Endodermal cell (in vitro differentiated cells): ENCODE measurements around the gene POU4F1. TPM values are rescaled to one million over a fixed set of nuclear protein-coding genes. Genes with fewer than 3 reads are reported as not detected.
A peak's percentile ranks its signal among the peaks of the same experiment; 100 is the strongest.

Source experiments
- DNase-seq: peaks from one replicate; pipeline ENCODE4 v3.0.0-alpha.2; 2017
- H3K27ac ChIP-seq: 2 replicates; pipeline ENCODE4 v1.5.1; 2013; ENCODE audit warnings: mild to moderate bottlenecking, low read depth, low read length, moderate library complexity
- H3K27me3 ChIP-seq: 2 replicates; pipeline ENCODE4 v1.6.1; 2013; ENCODE audit warnings: mild to moderate bottlenecking, low read length, moderate library complexity; ENCODE audit not compliant: insufficient read depth, control insufficient read depth, poor library complexity, severe bottlenecking
- H3K36me3 ChIP-seq: 2 replicates; pipeline ENCODE4 v1.7.0; 2013; ENCODE audit warnings: mild to moderate bottlenecking, low read length, moderate library complexity; ENCODE audit not compliant: control insufficient read depth, insufficient read depth
- H3K4me1 ChIP-seq: one replicate; pipeline ENCODE4 v1.7.0; 2013; ENCODE audit warnings: low read length; ENCODE audit not compliant: control insufficient read depth, insufficient read depth
- H3K4me3 ChIP-seq: 2 replicates; pipeline ENCODE4 v1.5.1; 2013; ENCODE audit warnings: mild to moderate bottlenecking, low read length, moderate library complexity
- H3K9ac ChIP-seq: 2 replicates; pipeline ENCODE4 v1.6.1; 2013; ENCODE audit warnings: mild to moderate bottlenecking, low read length, moderate library complexity; ENCODE audit not compliant: poor library complexity, severe bottlenecking; ENCODE audit errors: extremely low read depth
- H3K9me3 ChIP-seq: 2 replicates; pipeline ENCODE4 v1.6.1; 2013; ENCODE audit warnings: mild to moderate bottlenecking, low read length, moderate library complexity; ENCODE audit not compliant: control insufficient read depth
- H3K27ac Mint-ChIP-seq: 2 replicates; pipeline ENCODE4 v1.8.0; 2020; ENCODE audit warnings: mixed read lengths
- H3K27me3 Mint-ChIP-seq: 2 replicates; pipeline ENCODE4 v1.8.0; 2021; ENCODE audit warnings: mild to moderate bottlenecking, mixed read lengths; ENCODE audit not compliant: insufficient read depth
- H3K36me3 Mint-ChIP-seq: 2 replicates; pipeline ENCODE4 v1.8.0; 2020; ENCODE audit warnings: low read depth, mixed read lengths
- H3K4me1 Mint-ChIP-seq: 2 replicates; pipeline ENCODE4 v1.8.0; 2020; ENCODE audit warnings: mixed read lengths
- H3K4me3 Mint-ChIP-seq: 2 replicates; pipeline ENCODE4 v1.8.0; 2020; ENCODE audit warnings: mild to moderate bottlenecking, moderate library complexity, mixed read lengths
- H3K9me3 Mint-ChIP-seq: 2 replicates; pipeline ENCODE4 v1.8.0; 2020; ENCODE audit warnings: mild to moderate bottlenecking, mixed read lengths
- WGBS, 2 experiments: methylation state at CpG; one replicate each; pipeline versions ENCODE4 v1.1.5 to v1.1.7; 2013; ENCODE audit warnings: missing lambda C conversion rate in 2 of 2, mixed read lengths in 1 of 2; ENCODE audit not compliant: insufficient coverage in 1 of 2, insufficient read length in 1 of 2; 5-methylcytosine and 5-hydroxymethylcytosine counted together
- total RNA-seq, 2 donors: library from RNA; stranded (reverse); fragmentation: NEBNext Ultra II Directional in 1 of 2; extraction: Animal tissue kit (Norgen Biotek cat#: 25700) in 1 of 2; gene quantifications; 2 replicates in 1 of 2; 3 replicates in 1 of 2; pipeline ENCODE4 v1.2.1, GENCODE V29; 2021
- TF ChIP-seq, protein P1 (sequence below): fragments of 200-600 bp; sonication (generic); conservative IDR thresholded peaks from 2 replicates; pipeline ENCODE4 v1.5.0; 2021; ENCODE audit warnings: antibody characterized with exemption, mild to moderate bottlenecking

POU4F1 gene
- total RNA-seq, 2 donors from 2014 or later = 0.11 to 0.15 TPM

DNA sequence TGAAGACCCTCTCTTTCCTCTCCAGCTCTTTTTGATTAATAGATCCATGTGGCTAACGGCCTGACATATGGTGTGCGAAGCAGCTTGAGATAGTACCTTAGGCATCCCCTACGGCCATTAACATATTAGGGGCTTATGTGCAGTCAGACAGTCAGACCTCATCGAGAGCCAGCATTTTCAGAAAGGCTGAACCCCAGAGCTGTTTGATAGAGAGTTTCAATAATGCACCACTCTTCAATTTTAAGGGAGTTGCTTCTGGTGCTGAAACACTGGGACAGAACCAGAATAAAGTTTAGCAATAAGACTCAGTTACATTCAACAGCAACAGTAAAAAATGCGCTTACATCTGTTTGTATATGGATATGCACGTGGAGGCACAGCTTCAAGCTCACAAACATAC, 10.8 kb downstream of the POU4F1 start:
- no peak for DNase-seq
- H3K27me3 Mint-ChIP-seq = peaks cover 99% of the 10 kb centered on the region
- Histone ChIP-seq H3K27me3 (peaks cover 100% of the 10 kb centered on the region), H3K4me1 (peaks cover 4% of the 10 kb centered on the region), H3K9ac (no peak overlapping the region), H3K36me3 (no peaks in the 10 kb centered on the region), H3K9me3 (no peaks in the 10 kb centered on the region), H3K4me3 (no peak overlapping the region), H3K27ac (no peak overlapping the region)
- WGBS, 2 experiments = 20 to 22% methylated on average over 1 to 6 of the region's 6 CpGs
- TF ChIP-seq, protein P1, sequence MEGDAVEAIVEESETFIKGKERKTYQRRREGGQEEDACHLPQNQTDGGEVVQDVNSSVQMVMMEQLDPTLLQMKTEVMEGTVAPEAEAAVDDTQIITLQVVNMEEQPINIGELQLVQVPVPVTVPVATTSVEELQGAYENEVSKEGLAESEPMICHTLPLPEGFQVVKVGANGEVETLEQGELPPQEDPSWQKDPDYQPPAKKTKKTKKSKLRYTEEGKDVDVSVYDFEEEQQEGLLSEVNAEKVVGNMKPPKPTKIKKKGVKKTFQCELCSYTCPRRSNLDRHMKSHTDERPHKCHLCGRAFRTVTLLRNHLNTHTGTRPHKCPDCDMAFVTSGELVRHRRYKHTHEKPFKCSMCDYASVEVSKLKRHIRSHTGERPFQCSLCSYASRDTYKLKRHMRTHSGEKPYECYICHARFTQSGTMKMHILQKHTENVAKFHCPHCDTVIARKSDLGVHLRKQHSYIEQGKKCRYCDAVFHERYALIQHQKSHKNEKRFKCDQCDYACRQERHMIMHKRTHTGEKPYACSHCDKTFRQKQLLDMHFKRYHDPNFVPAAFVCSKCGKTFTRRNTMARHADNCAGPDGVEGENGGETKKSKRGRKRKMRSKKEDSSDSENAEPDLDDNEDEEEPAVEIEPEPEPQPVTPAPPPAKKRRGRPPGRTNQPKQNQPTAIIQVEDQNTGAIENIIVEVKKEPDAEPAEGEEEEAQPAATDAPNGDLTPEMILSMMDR = no peak
- no peaks in the 10 kb centered on the region for H3K36me3 Mint-ChIP-seq
- no peak overlapping the region for H3K4me3 Mint-ChIP-seq
- no peak overlapping the region for H3K27ac Mint-ChIP-seq
- H3K4me1 Mint-ChIP-seq = peaks cover 21% of the 10 kb centered on the region
- no peaks in the 10 kb centered on the region for H3K9me3 Mint-ChIP-seq

DNA sequence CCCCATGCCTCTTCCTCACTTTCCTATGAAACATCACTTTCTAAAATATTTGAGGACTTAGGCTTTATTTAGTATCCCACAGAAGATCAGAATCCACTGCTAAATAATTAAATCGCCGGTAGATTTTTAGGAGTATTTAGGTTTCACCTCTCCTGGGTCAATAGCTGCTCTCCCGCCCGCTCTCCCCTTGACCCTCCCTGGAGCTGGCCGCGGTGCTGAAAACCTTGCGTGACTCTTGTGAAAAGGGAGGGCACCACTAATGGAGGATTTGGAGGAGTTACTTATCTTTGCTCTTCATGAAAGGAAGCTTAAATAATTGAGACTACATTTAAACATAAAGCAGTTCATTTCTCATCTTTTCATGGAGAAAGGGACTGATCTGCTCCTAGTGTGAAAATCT, 14.1 kb downstream of the POU4F1 start:
- Mint-ChIP-seq H3K27ac (no peak overlapping the region), H3K4me3 (no peak overlapping the region), H3K9me3 (no peaks in the 10 kb centered on the region), H3K4me1 (peaks cover 10% of the 10 kb centered on the region), H3K27me3 (peaks cover 95% of the 10 kb centered on the region), H3K36me3 (no peaks in the 10 kb centered on the region)
- no peak overlapping the region for H3K9ac ChIP-seq
- TF ChIP-seq, protein P1 = no peak
- 0 to 5% methylated on average over 4 to 7 of the region's 7 CpGs for WGBS, 2 experiments
- no peak overlapping the region for H3K4me3 ChIP-seq
- H3K27me3 ChIP-seq = peaks cover 88% of the 10 kb centered on the region
- DNase-seq = peak; percentile 95
- no peaks in the 10 kb centered on the region for H3K9me3 ChIP-seq
- H3K27ac ChIP-seq = no peak overlapping the region
- H3K4me1 ChIP-seq = peaks cover 4% of the 10 kb centered on the region
- H3K36me3 ChIP-seq = no peaks in the 10 kb centered on the region

DNA sequence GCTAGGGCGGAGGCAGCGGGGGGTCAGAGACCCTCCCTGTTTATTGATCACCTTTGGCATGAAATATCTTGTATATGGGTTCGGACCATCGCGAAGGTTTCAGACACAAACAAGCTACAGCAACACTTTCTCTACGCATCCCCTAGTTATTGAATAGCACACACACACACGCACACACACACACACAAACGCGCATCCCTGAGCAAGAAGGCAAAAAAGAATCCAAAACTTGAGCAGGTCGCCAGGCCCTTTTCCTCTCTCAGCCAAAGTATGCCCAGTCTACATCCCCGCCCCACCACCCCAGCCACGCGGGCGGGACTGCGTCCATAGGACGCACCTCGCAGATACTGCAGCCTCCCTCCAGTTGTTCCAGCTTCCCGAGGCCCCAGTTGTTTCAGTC, 16.0 kb downstream of the POU4F1 start:
- Mint-ChIP-seq H3K9me3 (no peaks in the 10 kb centered on the region), H3K27me3 (peaks cover 82% of the 10 kb centered on the region)
- peaks cover 70% of the 10 kb centered on the region for H3K27me3 ChIP-seq

More for the DNA sequence above, 16.0 kb downstream of the POU4F1 start:
- Mint-ChIP-seq H3K27ac (no peak overlapping the region), H3K36me3 (no peaks in the 10 kb centered on the region), H3K4me1 (peaks cover 2% of the 10 kb centered on the region), H3K4me3 (no peak overlapping the region)
- TF ChIP-seq, protein P1 = no peak
- Histone ChIP-seq H3K9ac (no peak overlapping the region), H3K9me3 (no peaks in the 10 kb centered on the region), H3K4me1 (no peaks in the 10 kb centered on the region), H3K27ac (no peak overlapping the region), H3K4me3 (no peak overlapping the region), H3K36me3 (no peaks in the 10 kb centered on the region)
- DNase-seq = no peak
- 21% methylated on average over 18 of the region's 18 CpGs; no CpG with 5 or more reads in 1 of the 2 experiments for WGBS, 2 experiments
